Thyroid gland (tissue), 4 donors: Measurements from ENCODE around the gene BIK. TPM values are rescaled to one million over a fixed set of nuclear protein-coding genes. Genes with fewer than 3 reads are reported as not detected.

Experiments used
- DNase-seq, 2 donors: peaks; one replicate each; pipeline ENCODE4 v3.0.0-alpha.2; 2019
- H3K27ac ChIP-seq, 3 donors: fragments of 200-600 bp; sonication (generic); 1 replicate in 2 of 3; 2 replicates in 1 of 3; pipeline ENCODE4 v1.5.1; 2016 to 2019; ENCODE audit warnings: mild to moderate bottlenecking in 1 of 3, moderate library complexity in 1 of 3
- H3K27me3 ChIP-seq: fragments of 200-600 bp; sonication (generic); one replicate; pipeline ENCODE4 v1.5.1; 2019
- H3K36me3 ChIP-seq, 2 donors: fragments of 200-600 bp; sonication (generic); one replicate each; pipeline ENCODE4 v1.5.1; 2016 to 2019
- H3K4me1 ChIP-seq, 2 donors: fragments of 200-600 bp; sonication (generic); one replicate each; pipeline ENCODE4 v1.5.1; 2017 to 2019
- H3K4me3 ChIP-seq, 3 donors: fragments of 200-600 bp; sonication (generic); replicated peaks in 1 of 3; 1 replicate in 2 of 3; 2 replicates in 1 of 3; pipeline ENCODE4 v1.5.1; 2016; ENCODE audit warnings: mild to moderate bottlenecking in 1 of 3
- H3K9me3 ChIP-seq: fragments of 200-600 bp; sonication (generic); one replicate; pipeline ENCODE4 v1.5.1; 2017
- CTCF ChIP-seq, 6 experiments: fragments of 200-600 bp in 3 of 6; fragments of 450-650 bp in 3 of 6; sonication (generic) in 3 of 6; IDR thresholded peaks; one replicate each; pipeline ENCODE4 v1.5.1; 2016 to 2019; ENCODE audit warnings: antibody characterized with exemption in 6 of 6, mild to moderate bottlenecking in 2 of 6, inconsistent platforms in 1 of 6, moderate library complexity in 1 of 6
- POLR2A ChIP-seq, 2 donors: fragments of 450-650 bp; IDR thresholded peaks; one replicate each; pipeline ENCODE4 v1.6.1; 2017; ENCODE audit warnings: antibody characterized with exemption in 2 of 2, mild to moderate bottlenecking in 2 of 2, moderate library complexity in 1 of 2
- WGBS, 2 donors: methylation state at CpG; one replicate each; pipeline ENCODE4 v1.1.5; 2017; 5-methylcytosine and 5-hydroxymethylcytosine counted together
- intact Hi-C: fragments of 100-400 bp; cut with DNase I; formaldehyde crosslinking; loops from one replicate; pipeline ENCODE4 v1.15.1; 2023
- total RNA-seq, 4 donors: library from RNA; depleted of rRNA; stranded (reverse); fragments of >200 nt; gene quantifications; one replicate each; pipeline ENCODE4 v1.2.3, GENCODE V29; 2016

Gene BIK
- total RNA-seq, 4 donors from 2014 or later: 4.1 to 12.1 (median 5.7) TPM

GRCh38 chr22:43129426-43130425 lies 19.2 kb downstream of the BIK start:
- Histone ChIP-seq H3K27me3 (no peaks in the 10 kb centered on the region), H3K36me3 (peaks cover 8 to 19% of the 10 kb centered on the region in 2 donors), H3K4me3 (no peak overlapping the region), H3K4me1 (no peaks in the 10 kb centered on the region), H3K27ac (no peak overlapping the region), H3K9me3 (no peaks in the 10 kb centered on the region)
- no peak for TF ChIP-seq POLR2A (IDR thresholded peaks at IDR 0.05)
- no peak for TF ChIP-seq CTCF (IDR thresholded peaks at IDR 0.05)
- 69% methylated on average over 13 to 16 of the region's 16 CpGs for WGBS, 2 donors
- DNase-seq: no peak
- intact Hi-C loops: no loop called here

GRCh38 chr22:43131773-43132501 lies 21.4 kb downstream of the BIK start:
- Histone ChIP-seq H3K9me3 (no peaks in the 10 kb centered on the region), H3K4me3 (no peak overlapping the region), H3K27ac (no peak overlapping the region), H3K27me3 (no peaks in the 10 kb centered on the region), H3K4me1 (no peaks in the 10 kb centered on the region), H3K36me3 (peaks cover 15 to 24% of the 10 kb centered on the region in 2 donors)
- WGBS, 2 donors: 79 to 91% methylated on average over 11 to 17 of the region's 17 CpGs
- no peak for DNase-seq
- TF ChIP-seq POLR2A (IDR thresholded peaks at IDR 0.05) (no peak), CTCF (IDR thresholded peaks at IDR 0.05) (no peak)
- intact Hi-C loops: no loop called here

- Histone ChIP-seq H3K36me3 (peaks cover 21 to 35% of the 10 kb centered on the region in 2 donors), H3K27me3 (no peaks in the 10 kb centered on the region), H3K27ac (no peak overlapping the region), H3K4me1 (no peaks in the 10 kb centered on the region), H3K9me3 (no peaks in the 10 kb centered on the region), H3K4me3 (no peak overlapping the region)
- intact Hi-C loops: no loop called here
- DNase-seq: no peak
- WGBS, 2 donors: 82 to 90% methylated on average over 9 of the region's 9 CpGs
- TF ChIP-seq CTCF (IDR thresholded peaks at IDR 0.05) (no peak), POLR2A (IDR thresholded peaks at IDR 0.05) (no peak)
These were observed 22.9 kb downstream of the BIK start for GRCh38 chr22:43133401-43133800.

GRCh38 chr22:43134553-43134952 lies 24.0 kb downstream of the BIK start:
- H3K9me3 ChIP-seq: no peaks in the 10 kb centered on the region
- H3K4me1 ChIP-seq: no peaks in the 10 kb centered on the region
- WGBS, 2 donors: 96 to 100% methylated on average over 4 of the region's 4 CpGs
- TF ChIP-seq POLR2A (IDR thresholded peaks at IDR 0.05): no peak
- no peak for TF ChIP-seq CTCF (IDR thresholded peaks at IDR 0.05)
- intact Hi-C loops: no loop called here
- no peaks in the 10 kb centered on the region for H3K27me3 ChIP-seq
- no peak overlapping the region for H3K27ac ChIP-seq
- peaks cover 23 to 35% of the 10 kb centered on the region in 2 donors for H3K36me3 ChIP-seq
- no peak overlapping the region for H3K4me3 ChIP-seq
- no peak for DNase-seq
